Measurements from ENCODE around the gene DRD2. TPM values are rescaled to one million over a fixed set of nuclear protein-coding genes. Genes with fewer than 3 reads are reported as not detected.
A peak's percentile ranks its signal among the peaks of the same experiment; 100 is the strongest.

Gene DRD2
- total RNA-seq, 1 experiment from 2014 or later, result 0.37 TPM

- DNase-seq (ENCODE audit: low read depth), result peak; percentile 74
Observed at GRCh38 chr11:113373306-113373705, 101.9 kb downstream of the DRD2 start.

GRCh38 chr11:113372309-113372708 is 102.9 kb downstream of the DRD2 start:
- DNase-seq (ENCODE audit: low read depth), result no peak

GRCh38 chr11:113370634-113371033 is 104.6 kb downstream of the DRD2 start:
- DNase-seq (ENCODE audit: low read depth), result no peak

GRCh38 chr11:113369411-113369810 is 105.8 kb downstream of the DRD2 start:
- no peak for DNase-seq (ENCODE audit: low read depth)

- no peak for DNase-seq (ENCODE audit: low read depth)
Observed at GRCh38 chr11:113365895-113366294, 109.3 kb downstream of the DRD2 start.

- DNase-seq (ENCODE audit: low read depth), result no peak
Observed at GRCh38 chr11:113363996-113364641, 111.1 kb downstream of the DRD2 start.

GRCh38 chr11:113363406-113363805 is 111.8 kb downstream of the DRD2 start:
- DNase-seq (ENCODE audit: low read depth), result peak; percentile 4

Small RNA genes lying within 50 kb of the gene (small RNA-seq; reads per million reads assigned to genes)
- not detected for gene MIR4301

Other genes starting within 250 kb of the DRD2 start
- gene TTC12, start 160.8 kb downstream of the DRD2 start, total RNA-seq (2014; rRNA removed; shearing (Covaris generic)), result 11.4 and 14.5 TPM in 2 replicates
- not detected in 2 replicates for gene ANKK1, start 87.6 kb downstream of the DRD2 start, total RNA-seq (2014; rRNA removed; shearing (Covaris generic))
- 0.13 and 0.14 TPM in 2 replicates for gene TMPRSS5, start 230.9 kb upstream of the DRD2 start, total RNA-seq (2014; rRNA removed; shearing (Covaris generic))

Measured in HT1080 (cell line).